Jurkat, Clone E6-1 (cell line): ENCODE results near the gene SLC22A12.

Experiments used
- DNase-seq: peaks from one replicate; pipeline ENCODE4 v3.0.0-alpha.2; 2011; ENCODE audit warnings: low read depth, low spot score
- H3K4me3 ChIP-seq: 2 replicates; pipeline ENCODE4 v1.5.1; 2011; ENCODE audit warnings: mild to moderate bottlenecking, low read length, control low read depth, moderate library complexity

The SLC22A12 gene

GRCh38 chr11:64614917-64615316 lies 23.9 kb downstream of the SLC22A12 start:
- H3K4me3 ChIP-seq, result no peak overlapping the region

DNA sequence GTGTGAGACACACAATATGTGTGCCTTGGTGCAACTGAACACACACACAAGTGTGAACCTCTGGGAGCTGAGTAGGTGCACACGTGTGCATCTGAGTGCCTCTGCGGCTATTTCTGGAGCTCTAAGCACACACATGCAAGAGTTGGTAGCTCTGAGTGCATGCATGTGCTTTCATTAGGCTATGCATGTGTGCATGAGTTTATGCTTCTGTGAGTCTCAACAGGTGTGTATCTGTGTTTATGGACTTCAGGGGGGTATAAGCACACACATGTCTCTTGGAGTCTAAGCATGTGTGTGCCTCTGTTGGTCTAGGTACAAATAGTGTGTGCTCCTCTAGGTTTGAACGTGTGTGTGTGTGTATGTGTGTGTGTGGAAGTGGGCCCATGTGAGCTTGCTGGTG lies 25.8 kb downstream of the SLC22A12 start:
- no peak for DNase-seq
- no peak overlapping the region for H3K4me3 ChIP-seq

More at GRCh38 chr11:64614917-64615316, 23.9 kb downstream of the SLC22A12 start:
- peak; percentile 44 for DNase-seq

DNA sequence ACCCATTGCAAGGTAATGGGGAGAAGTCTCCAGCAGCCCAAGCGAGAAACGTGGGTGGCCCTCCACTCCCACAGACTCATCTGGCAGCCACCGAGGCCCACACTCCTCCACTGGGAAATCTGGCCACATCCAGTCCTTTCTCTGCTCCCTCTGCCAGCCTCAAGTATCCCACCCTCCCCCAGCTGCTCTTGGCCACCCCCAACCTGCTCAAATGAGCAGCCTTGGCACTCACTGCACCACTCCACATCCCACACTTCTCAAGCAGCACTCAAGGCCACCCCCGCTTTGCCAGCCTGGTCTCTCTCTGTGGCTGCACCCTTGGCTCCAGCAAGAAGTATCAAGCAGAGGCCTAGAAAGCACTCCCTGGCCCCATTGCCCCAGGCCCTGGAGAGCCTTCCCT lies 28.2 kb downstream of the SLC22A12 start:
- no peak for DNase-seq
- peak overlapping the region; percentile 46 for H3K4me3 ChIP-seq

DNA sequence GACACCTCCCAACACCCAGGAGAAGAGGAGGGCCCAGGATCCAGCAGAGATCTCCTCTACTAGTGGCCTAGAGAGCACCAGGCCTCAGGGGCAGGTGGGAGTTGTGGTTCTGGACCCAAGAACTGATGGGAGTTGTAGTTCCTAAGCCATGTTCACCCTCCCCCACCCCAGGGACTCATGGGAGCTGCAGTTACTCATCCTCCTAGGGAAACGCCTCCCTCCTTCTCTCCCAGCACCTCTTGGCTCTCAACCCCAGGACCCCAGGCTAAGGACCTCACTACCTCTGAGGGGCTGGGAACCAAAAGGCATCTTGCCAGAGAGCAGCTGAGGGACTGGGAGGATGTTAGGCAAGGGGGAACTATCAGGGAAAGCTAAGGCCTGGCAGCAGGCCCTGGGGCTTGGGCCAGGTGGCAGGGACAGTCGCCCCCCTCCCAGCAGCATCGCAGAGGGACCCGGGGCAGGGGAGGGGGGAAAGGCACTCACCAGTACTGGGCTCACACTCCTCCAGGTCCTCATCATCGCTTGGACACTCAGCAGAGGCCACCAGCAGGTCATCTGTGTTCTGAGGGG lies 28.9 kb downstream of the SLC22A12 start:
- peak overlapping the region; percentile 46 for H3K4me3 ChIP-seq
- DNase-seq, result peak; percentile 78

- peak; percentile 64 for DNase-seq
- H3K4me3 ChIP-seq, result peak overlapping the region; percentile 46
These were observed 29.5 kb downstream of the SLC22A12 start for GRCh38 chr11:64620381-64620971.

GRCh38 chr11:64621283-64622019 lies 30.4 kb downstream of the SLC22A12 start:
- DNase-seq, result peak; percentile 61
- peak overlapping the region; percentile 41 for H3K4me3 ChIP-seq

DNA sequence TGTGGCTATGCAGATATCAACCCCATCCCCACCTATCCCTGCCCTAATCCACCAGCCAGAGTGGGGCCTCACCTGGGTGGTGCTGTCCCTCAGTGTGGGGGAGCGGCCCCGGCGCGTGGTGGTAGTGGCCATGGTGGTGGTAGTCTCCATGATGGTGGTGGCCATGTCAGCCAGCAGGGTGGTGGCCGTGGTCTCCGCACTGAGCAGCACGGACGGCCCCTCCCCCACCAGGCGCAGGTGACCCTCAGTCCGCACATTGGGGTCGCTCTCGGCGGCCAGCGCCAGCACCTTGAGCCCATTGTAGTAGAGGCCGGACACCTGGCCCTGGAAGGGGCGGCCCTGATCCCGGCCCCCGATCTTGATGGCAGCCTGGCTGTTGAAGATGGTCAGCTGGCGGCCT lies 31.7 kb downstream of the SLC22A12 start:
- no peak overlapping the region for H3K4me3 ChIP-seq
- DNase-seq, result no peak

DNA sequence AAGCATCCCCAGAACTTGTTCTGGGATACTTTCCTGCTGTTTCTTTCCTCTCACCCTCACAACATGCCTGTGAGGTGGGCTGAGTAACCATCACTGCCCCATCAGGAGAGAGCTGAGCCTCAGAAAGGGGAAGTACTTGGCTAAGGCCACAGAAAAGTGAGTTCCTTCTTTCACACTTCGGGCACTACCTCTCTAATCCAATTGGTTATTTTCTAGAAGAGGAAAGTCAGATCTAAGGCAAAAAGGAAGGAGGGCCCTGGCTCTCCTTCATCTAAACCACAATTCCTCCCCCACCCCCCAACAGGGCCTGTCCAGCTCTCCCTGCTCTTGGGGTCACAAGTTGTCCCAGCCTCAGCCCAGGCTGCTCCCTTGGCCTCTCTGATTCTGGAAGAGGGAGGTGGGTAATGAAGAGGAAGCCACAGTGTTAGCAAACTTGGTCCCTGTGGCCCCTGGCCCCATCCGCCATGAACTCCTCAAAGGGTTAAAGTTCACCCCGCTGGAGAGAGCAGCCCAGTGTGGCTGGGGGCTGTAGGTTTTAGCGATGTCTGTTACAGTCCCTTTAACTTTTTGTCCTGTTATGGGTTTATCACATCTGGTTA lies 34.0 kb downstream of the SLC22A12 start:
- H3K4me3 ChIP-seq, result no peak overlapping the region
- no peak for DNase-seq

DNA sequence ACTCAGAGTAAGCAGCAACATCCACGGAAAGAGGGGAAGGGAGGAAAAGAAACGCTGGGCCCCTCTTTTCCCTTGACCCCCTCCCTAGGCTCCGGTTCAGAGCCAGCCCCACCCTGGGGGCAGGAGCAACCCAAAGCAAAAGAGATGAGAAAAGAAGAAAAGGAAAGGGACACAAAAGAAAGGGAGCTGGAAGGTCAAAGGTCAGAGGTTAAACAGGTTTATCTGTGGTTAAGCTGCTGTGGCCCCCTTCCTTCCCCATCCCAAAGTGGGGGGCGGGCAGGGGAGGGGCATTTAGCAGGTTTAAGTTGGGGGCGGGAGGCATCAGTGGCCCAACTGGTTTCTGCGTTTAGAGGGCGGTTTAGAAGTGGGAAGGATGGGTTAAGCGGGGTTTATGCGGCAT lies 35.6 kb downstream of the SLC22A12 start:
- no peak overlapping the region for H3K4me3 ChIP-seq
- no peak for DNase-seq

- no peak for DNase-seq
These were observed 36.4 kb downstream of the SLC22A12 start for GRCh38 chr11:64627371-64627770.

DNA sequence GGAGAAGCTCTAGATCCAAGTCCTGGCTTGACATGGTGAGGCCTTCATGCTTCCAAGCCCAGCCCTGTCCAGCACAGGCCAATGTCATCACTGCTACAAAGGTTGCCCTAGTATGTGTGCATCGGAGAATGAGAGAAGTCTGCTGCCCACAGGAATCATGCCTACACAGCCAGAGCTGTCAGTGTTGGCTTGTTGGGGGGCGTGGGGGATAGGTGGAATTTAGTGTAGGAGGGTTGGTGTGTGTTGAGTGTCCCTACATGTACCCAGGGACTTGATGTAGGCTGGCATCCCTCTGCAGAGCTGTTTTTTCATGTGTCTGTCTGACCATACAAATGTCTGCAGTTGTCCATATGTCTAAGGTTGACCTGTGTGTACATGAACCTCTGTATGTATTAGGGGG lies 37.6 kb downstream of the SLC22A12 start:
- no peak overlapping the region for H3K4me3 ChIP-seq
- DNase-seq, result no peak

More at GRCh38 chr11:64627371-64627770, 36.4 kb downstream of the SLC22A12 start:
- H3K4me3 ChIP-seq, result no peak overlapping the region

DNA sequence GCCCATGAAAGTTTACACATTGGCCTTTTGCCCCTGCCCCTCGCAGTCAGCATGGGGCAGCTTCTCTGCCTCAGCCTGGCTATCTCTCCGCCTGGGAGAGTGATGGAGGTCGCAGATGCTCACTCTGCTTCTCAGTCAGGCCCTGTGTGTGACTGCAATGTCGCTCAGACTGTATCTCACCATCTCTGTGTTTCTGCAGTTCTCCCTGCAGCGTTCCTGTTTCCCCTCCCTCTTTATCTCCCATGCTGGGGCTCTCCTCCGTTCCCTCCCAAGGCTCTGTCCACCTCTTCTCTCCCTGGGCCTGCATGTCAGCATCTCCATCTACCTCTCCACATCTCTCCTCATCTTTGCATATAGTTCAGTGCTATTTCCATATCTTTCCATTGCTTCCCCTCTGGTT lies 38.1 kb downstream of the SLC22A12 start:
- no peak overlapping the region for H3K4me3 ChIP-seq
- no peak for DNase-seq

DNA sequence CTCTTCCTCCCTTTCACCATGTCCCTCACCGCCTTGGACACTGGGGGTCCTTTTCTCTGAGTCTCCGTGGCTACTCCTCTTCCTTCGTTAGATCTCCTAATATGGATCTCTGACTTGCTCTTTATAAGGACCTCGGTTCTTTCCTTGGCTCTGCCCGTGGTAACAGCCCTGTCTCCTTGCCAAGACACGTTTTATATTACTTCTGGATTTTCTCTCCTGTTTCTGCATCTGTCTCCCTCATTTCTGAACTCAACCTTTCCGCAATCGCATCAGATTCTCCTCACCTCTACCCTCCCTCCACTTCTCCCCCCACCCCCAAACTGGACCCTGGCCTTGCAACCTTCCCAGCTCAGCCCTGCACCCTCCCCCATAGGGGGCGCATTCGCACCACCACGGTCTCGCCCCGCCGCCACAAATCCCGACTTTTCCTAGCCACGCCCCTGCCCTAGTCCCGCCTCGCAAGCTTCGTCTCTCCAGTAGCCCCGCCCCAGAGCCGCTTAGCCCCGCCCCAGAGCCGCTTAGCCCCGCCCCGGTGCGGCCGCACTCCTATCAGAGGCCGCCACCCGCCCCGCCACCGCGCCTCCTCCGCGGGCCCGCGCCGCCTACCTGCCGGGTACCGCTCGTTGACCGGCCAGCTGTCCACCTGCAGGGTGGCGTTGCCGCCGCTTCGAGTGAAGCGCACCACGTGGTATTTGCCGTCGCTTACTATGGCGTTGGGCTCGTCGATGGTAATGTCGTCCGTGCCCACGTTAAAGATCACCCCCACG lies 39.0 kb downstream of the SLC22A12 start:
- H3K4me3 ChIP-seq, result no peak overlapping the region
- no peak for DNase-seq

GRCh38 chr11:64631675-64632074 lies 40.7 kb downstream of the SLC22A12 start:
- H3K4me3 ChIP-seq, result no peak overlapping the region
- DNase-seq, result no peak

- DNase-seq, result no peak
These were observed 41.2 kb downstream of the SLC22A12 start for GRCh38 chr11:64632237-64632636.

GRCh38 chr11:64632654-64633053 lies 41.6 kb downstream of the SLC22A12 start:
- no peak overlapping the region for H3K4me3 ChIP-seq
- no peak for DNase-seq

More at GRCh38 chr11:64632237-64632636, 41.2 kb downstream of the SLC22A12 start:
- no peak overlapping the region for H3K4me3 ChIP-seq

DNA sequence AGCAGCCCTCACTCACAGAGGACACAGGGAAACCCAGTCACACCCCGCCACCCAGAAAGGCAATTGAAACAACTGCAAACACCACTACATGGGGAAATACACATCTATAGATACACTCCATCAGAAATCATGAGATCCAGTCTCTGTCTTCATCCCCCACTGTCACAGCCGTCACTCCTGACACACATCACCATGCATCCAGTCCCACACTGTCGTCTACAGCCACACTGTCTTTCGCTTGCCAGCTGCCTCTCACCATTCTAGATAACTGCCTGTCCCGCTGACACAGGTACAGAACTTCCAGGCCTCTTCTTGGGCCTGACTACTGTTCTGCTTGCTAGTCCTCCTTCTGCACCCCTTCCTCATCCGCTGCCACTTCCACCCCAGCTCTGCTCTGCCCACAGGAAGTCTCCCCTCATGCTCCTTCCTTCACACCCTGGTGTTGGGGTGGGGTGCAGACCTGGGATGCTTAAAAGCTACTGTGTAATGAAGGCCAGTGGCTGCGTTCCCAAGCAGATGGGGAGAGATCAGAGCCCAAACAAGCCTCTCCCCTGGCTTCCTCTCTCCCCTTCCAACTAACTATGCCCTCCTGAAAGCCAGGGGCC lies 42.6 kb downstream of the SLC22A12 start:
- no peak overlapping the region for H3K4me3 ChIP-seq
- DNase-seq, result no peak

DNA sequence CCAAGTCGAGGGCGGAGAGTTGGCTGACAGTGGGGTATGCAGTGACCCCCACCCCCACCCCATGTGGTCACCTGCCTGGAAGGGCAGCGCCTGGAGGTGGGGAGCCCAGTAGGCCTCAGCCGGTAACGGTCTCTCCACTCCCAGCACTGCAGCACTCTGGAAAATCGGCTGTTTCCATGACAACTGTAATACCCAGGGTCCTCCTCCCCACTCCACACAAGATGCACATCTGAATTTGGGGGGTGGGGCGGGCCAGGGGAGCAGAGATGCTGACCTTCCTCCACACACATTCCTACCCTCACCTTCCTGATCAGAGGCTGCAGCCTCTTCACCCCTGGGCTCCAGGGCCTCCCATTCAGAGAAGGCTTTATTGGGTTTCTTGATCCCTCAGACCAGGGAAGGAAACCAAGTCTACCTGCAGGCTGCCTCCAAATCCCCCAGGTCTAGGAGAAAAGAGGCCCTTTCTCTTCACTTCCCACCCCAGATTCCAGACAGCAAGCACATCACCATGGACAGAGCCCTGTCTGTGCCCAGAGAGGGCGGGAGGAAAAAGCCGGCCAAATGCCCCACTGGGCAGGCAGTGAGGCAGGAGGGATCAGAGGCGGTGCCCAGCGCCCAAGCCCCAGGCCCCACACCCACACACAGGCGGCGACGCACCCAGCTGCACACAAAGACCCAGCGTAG lies 46.5 kb downstream of the SLC22A12 start:
- DNase-seq, result no peak
- no peak overlapping the region for H3K4me3 ChIP-seq
